Spleen (tissue), 7 donors: ENCODE results near the gene ADAMTSL1.

Experiments
- POLR2A ChIP-seq, 3 donors: fragments of 450-650 bp; IDR thresholded peaks; one replicate each; pipeline ENCODE4 v1.5.1; 2017; ENCODE audit warnings: antibody characterized with exemption in 3 of 3, mild to moderate bottlenecking in 1 of 3
- POLR2AphosphoS5 ChIP-seq, 3 donors: sonication (generic); formaldehyde crosslinking; IDR thresholded peaks; one replicate each; pipeline ENCODE4 v1.5.1; 2017; ENCODE audit warnings: antibody characterized with exemption in 3 of 3
- TF ChIP-seq, protein P1 (sequence below), 11 experiments: fragments of 200-600 bp in 7 of 11; fragments of 450-650 bp in 4 of 11; sonication (generic) in 4 of 11; IDR thresholded peaks in 8 of 11; conservative IDR thresholded peaks in 3 of 11; 1 replicate in 7 of 11; 2 replicates in 4 of 11; pipeline versions ENCODE4 v1.4.0 to v1.8.0; 2016 to 2021; ENCODE audit warnings: antibody characterized with exemption in 11 of 11, inconsistent platforms in 4 of 11, mild to moderate bottlenecking in 1 of 11
- donor health status: DM: no; HTN: no; CAD: no; lungs with moderate emphysema.
- donor health status: DM: no; HTN: no; CAD: no.
- donor health status: DM: no; HTN: no; CAD: no.

- TF ChIP-seq, protein P1, sequence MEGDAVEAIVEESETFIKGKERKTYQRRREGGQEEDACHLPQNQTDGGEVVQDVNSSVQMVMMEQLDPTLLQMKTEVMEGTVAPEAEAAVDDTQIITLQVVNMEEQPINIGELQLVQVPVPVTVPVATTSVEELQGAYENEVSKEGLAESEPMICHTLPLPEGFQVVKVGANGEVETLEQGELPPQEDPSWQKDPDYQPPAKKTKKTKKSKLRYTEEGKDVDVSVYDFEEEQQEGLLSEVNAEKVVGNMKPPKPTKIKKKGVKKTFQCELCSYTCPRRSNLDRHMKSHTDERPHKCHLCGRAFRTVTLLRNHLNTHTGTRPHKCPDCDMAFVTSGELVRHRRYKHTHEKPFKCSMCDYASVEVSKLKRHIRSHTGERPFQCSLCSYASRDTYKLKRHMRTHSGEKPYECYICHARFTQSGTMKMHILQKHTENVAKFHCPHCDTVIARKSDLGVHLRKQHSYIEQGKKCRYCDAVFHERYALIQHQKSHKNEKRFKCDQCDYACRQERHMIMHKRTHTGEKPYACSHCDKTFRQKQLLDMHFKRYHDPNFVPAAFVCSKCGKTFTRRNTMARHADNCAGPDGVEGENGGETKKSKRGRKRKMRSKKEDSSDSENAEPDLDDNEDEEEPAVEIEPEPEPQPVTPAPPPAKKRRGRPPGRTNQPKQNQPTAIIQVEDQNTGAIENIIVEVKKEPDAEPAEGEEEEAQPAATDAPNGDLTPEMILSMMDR (IDR thresholded peaks at IDR 0.05 in 8 of 11, conservative IDR thresholded peaks at IDR 0.05 in 3 of 11): no peak
- TF ChIP-seq POLR2A (IDR thresholded peaks at IDR 0.05) (no peak), POLR2AphosphoS5 (IDR thresholded peaks at IDR 0.05) (no peak)
These were observed 461.6 kb downstream of the ADAMTSL1 start for GRCh38 chr9:18935541-18935940.
